ENCODE measurements around the gene GALT.

GALT gene

GRCh38 chr9:34627716-34628655, 18.5 kb upstream of the GALT start:
- peak overlapping the region in 1 of 2 experiments; percentile 75 for H3K4me3 ChIP-seq (ENCODE audit: insufficient read depth in 1 of 2, low read depth in 1 of 2, low read length in 2 of 2)
- no peak overlapping the region for H2BK12ac ChIP-seq (ENCODE audit: low read length in 2 of 2)
- no peak overlapping the region for H2BK120ac ChIP-seq (ENCODE audit: low read depth, low read length)
- H4K8ac ChIP-seq (ENCODE audit: low read length), result no peak overlapping the region
- no peak overlapping the region for H2BK5ac ChIP-seq (ENCODE audit: low read depth, low read length, poor library complexity, severe bottlenecking)
- H3K27ac ChIP-seq (ENCODE audit: low read length, poor library complexity, severe bottlenecking), result no peak overlapping the region
- H2AK5ac ChIP-seq (ENCODE audit: low read length, severe bottlenecking), result no peak overlapping the region
- H3K23ac ChIP-seq (ENCODE audit: low read length in 2 of 2), result peak overlapping the region in 1 of 2 experiments; percentile 60
- H3K36me3 ChIP-seq (ENCODE audit: control insufficient read depth in 1 of 2, insufficient read depth in 2 of 2, low read depth in 1 of 2, low read length in 2 of 2), result no peaks in the 10 kb centered on the region
- peak overlapping the region; percentile 24 for H3K9ac ChIP-seq (ENCODE audit: low read length)
- no peaks in the 10 kb centered on the region for H3K79me1 ChIP-seq (replicated peaks; ENCODE audit: low read length, poor library complexity, severe bottlenecking)
- H2BK15ac ChIP-seq (ENCODE audit: low read depth, poor library complexity, severe bottlenecking), result no peak overlapping the region
- H3K18ac ChIP-seq (ENCODE audit: low read depth in 1 of 2, low read length in 2 of 2), result no peak overlapping the region
- no peak overlapping the region for H3K14ac ChIP-seq (ENCODE audit: low read length in 2 of 2)
- H2AFZ ChIP-seq (ENCODE audit: low read depth, low read length), result no peak overlapping the region
- H3K9me3 ChIP-seq (ENCODE audit: control insufficient read depth, low read length), result no peaks in the 10 kb centered on the region
- H4K91ac ChIP-seq (ENCODE audit: low read length), result no peak overlapping the region
- peak overlapping the region; percentile 81 for H3K4me2 ChIP-seq (ENCODE audit: low read length, poor library complexity, severe bottlenecking)
- no peak overlapping the region for H3K4ac ChIP-seq (ENCODE audit: low read depth in 1 of 2, low read length in 2 of 2)
- H3K27me3 ChIP-seq (ENCODE audit: control insufficient read depth in 1 of 2, insufficient read depth in 1 of 2, low read length in 2 of 2), result peaks cover 77 to 79% of the 10 kb centered on the region in 2 experiments
- no peak for DNase-seq
- 62% methylated on average over 20 of the region's 20 CpGs for WGBS
- peaks cover 13% of the 10 kb centered on the region for H3K4me1 ChIP-seq (ENCODE audit: control insufficient read depth, insufficient read depth, low read depth, low read length)

- H2BK120ac ChIP-seq (ENCODE audit: low read depth, low read length), result no peak within 1 kb of the TSS
- WGBS, result 3% methylated on average over 63 of the region's 69 CpGs
- peak within 1 kb of the TSS; percentile 49 to 75 for H3K4me3 ChIP-seq (ENCODE audit: insufficient read depth in 1 of 2, low read depth in 1 of 2, low read length in 2 of 2)
- H2BK12ac ChIP-seq (ENCODE audit: low read length in 2 of 2), result no peak within 1 kb of the TSS
- peak within 1 kb of the TSS; percentile 81 for H3K4me2 ChIP-seq (ENCODE audit: low read length, poor library complexity, severe bottlenecking)
- no peak within 1 kb of the TSS for H3K27ac ChIP-seq (ENCODE audit: low read length, poor library complexity, severe bottlenecking)
- peaks cover 70 to 74% of the 10 kb centered on the region in 2 experiments for H3K27me3 ChIP-seq (ENCODE audit: control insufficient read depth in 1 of 2, insufficient read depth in 1 of 2, low read length in 2 of 2)
- H3K79me1 ChIP-seq (replicated peaks; ENCODE audit: low read length, poor library complexity, severe bottlenecking), result no peaks in the 10 kb centered on the region
- no peak for DNase-seq
- H3K4ac ChIP-seq (ENCODE audit: low read depth in 1 of 2, low read length in 2 of 2), result no peak within 1 kb of the TSS
- peak within 1 kb of the TSS in 1 of 2 experiments; percentile 78 for H3K23ac ChIP-seq (ENCODE audit: low read length in 2 of 2)
- peak within 1 kb of the TSS; percentile 19 for H2AFZ ChIP-seq (ENCODE audit: low read depth, low read length)
- H2AK5ac ChIP-seq (ENCODE audit: low read length, severe bottlenecking), result no peak within 1 kb of the TSS
- H4K8ac ChIP-seq (ENCODE audit: low read length), result no peak within 1 kb of the TSS
- H3K36me3 ChIP-seq (ENCODE audit: control insufficient read depth in 1 of 2, insufficient read depth in 2 of 2, low read depth in 1 of 2, low read length in 2 of 2), result no peaks in the 10 kb centered on the region
- H3K14ac ChIP-seq (ENCODE audit: low read length in 2 of 2), result peak within 1 kb of the TSS in 1 of 2 experiments; percentile 31
- H3K4me1 ChIP-seq (ENCODE audit: control insufficient read depth, insufficient read depth, low read depth, low read length), result peaks cover 13% of the 10 kb centered on the region
- no peak within 1 kb of the TSS for H2BK15ac ChIP-seq (ENCODE audit: low read depth, poor library complexity, severe bottlenecking)
- no peaks in the 10 kb centered on the region for H3K9me3 ChIP-seq (ENCODE audit: control insufficient read depth, low read length)
- peak within 1 kb of the TSS; percentile 24 for H3K9ac ChIP-seq (ENCODE audit: low read length)
- H3K18ac ChIP-seq (ENCODE audit: low read depth in 1 of 2, low read length in 2 of 2), result no peak within 1 kb of the TSS
- H2BK5ac ChIP-seq (ENCODE audit: low read depth, low read length, poor library complexity, severe bottlenecking), result no peak within 1 kb of the TSS
- no peak within 1 kb of the TSS for H4K91ac ChIP-seq (ENCODE audit: low read length)
Observed at GRCh38 chr9:34628656-34629490, 17.6 kb upstream of the GALT start, which contains the start of gene ARID3C. TSS of gene ARID3C (minus strand) at chr9:34629066. CDS start at chr9:34628014, 1,052 bp downstream.

DNA sequence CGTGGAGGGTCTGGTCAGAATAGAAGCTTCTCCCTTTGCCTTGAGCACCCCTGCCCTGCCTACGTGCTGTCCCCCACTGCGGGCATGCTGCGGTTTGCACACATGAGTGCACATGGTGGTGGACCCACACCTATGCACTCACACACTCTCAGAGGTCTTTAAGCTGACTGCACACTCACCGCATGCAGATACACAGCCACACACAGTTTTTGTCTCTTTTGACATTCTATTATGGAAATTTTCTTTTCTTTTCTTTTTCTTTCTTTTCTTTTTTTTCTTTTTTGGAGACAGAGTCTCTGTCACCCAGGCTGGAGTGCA, 17.0 kb upstream of the GALT start:
- Histone ChIP-seq H3K4me3 (ENCODE audit: insufficient read depth in 1 of 2, low read depth in 1 of 2, low read length in 2 of 2) (peak overlapping the region in 1 of 2 experiments; percentile 75), H3K27me3 (ENCODE audit: control insufficient read depth in 1 of 2, insufficient read depth in 1 of 2, low read length in 2 of 2) (peaks cover 64 to 69% of the 10 kb centered on the region in 2 experiments), H3K4ac (ENCODE audit: low read depth in 1 of 2, low read length in 2 of 2) (no peak overlapping the region), H3K18ac (ENCODE audit: low read depth in 1 of 2, low read length in 2 of 2) (no peak overlapping the region), H2BK12ac (ENCODE audit: low read length in 2 of 2) (no peak overlapping the region), H3K27ac (ENCODE audit: low read length, poor library complexity, severe bottlenecking) (no peak overlapping the region), H2BK5ac (ENCODE audit: low read depth, low read length, poor library complexity, severe bottlenecking) (no peak overlapping the region), H3K4me2 (ENCODE audit: low read length, poor library complexity, severe bottlenecking) (peak overlapping the region; percentile 81), H2AK5ac (ENCODE audit: low read length, severe bottlenecking) (no peak overlapping the region), H3K79me1 (replicated peaks; ENCODE audit: low read length, poor library complexity, severe bottlenecking) (no peaks in the 10 kb centered on the region), H3K9me3 (ENCODE audit: control insufficient read depth, low read length) (no peaks in the 10 kb centered on the region), H2BK120ac (ENCODE audit: low read depth, low read length) (no peak overlapping the region), H3K36me3 (ENCODE audit: control insufficient read depth in 1 of 2, insufficient read depth in 2 of 2, low read depth in 1 of 2, low read length in 2 of 2) (no peaks in the 10 kb centered on the region), H3K23ac (ENCODE audit: low read length in 2 of 2) (peak overlapping the region in 1 of 2 experiments; percentile 46), H2AFZ (ENCODE audit: low read depth, low read length) (no peak overlapping the region), H4K8ac (ENCODE audit: low read length) (no peak overlapping the region), H3K9ac (ENCODE audit: low read length) (no peak overlapping the region), H3K14ac (ENCODE audit: low read length in 2 of 2) (peak overlapping the region in 1 of 2 experiments; percentile 31), H3K4me1 (ENCODE audit: control insufficient read depth, insufficient read depth, low read depth, low read length) (peaks cover 12% of the 10 kb centered on the region), H4K91ac (ENCODE audit: low read length) (no peak overlapping the region), H2BK15ac (ENCODE audit: low read depth, poor library complexity, severe bottlenecking) (no peak overlapping the region)
- no peak for DNase-seq
- WGBS, result 60% methylated on average over 4 of the region's 5 CpGs

Measured in mesenchymal stem cell (in vitro differentiated cells and primary cell).